ENCODE measurements around the gene CDC73. TPM values are rescaled to one million over a fixed set of nuclear protein-coding genes. Genes with fewer than 3 reads are reported as not detected.

Gene CDC73
- total RNA-seq, 1 experiment from 2014 or later, result 63.2 TPM

- no peak for TF ChIP-seq REST (IDR thresholded peaks at IDR 0.05; ENCODE audit: low read depth)
- no peak for TF ChIP-seq ATF3 (IDR thresholded peaks at IDR 0.05)
- TF ChIP-seq ZFX (IDR thresholded peaks at IDR 0.05), result no peak
- TF ChIP-seq SP1 (IDR thresholded peaks at IDR 0.05; ENCODE audit: low read depth), result no peak
- TF ChIP-seq SIN3A (IDR thresholded peaks at IDR 0.05; ENCODE audit: low read depth), result no peak
Measured at GRCh38 chr1:193199940-193200339, 78.1 kb downstream of the CDC73 start (continued).

- ATAC-seq (no peak), DNase-seq (ENCODE audit: low read depth, low spot score) (no peak)
- Histone ChIP-seq H3K4me1 (ENCODE audit: control insufficient read depth in 1 of 2, insufficient read depth in 2 of 2, low read length in 2 of 2) (no peaks in the 10 kb centered on the region), H2AFZ (ENCODE audit: low read depth, low read length, poor library complexity, severe bottlenecking) (no peak overlapping the region), H3K79me2 (ENCODE audit: insufficient read depth, low read length) (peaks cover 56% of the 10 kb centered on the region), H3K27ac (ENCODE audit: low read depth, low read length) (no peak overlapping the region), H3K9ac (ENCODE audit: low read length) (no peak overlapping the region), H3K27me3 (ENCODE audit: insufficient read depth, low read length) (no peaks in the 10 kb centered on the region), H3K36me3 (ENCODE audit: control insufficient read depth in 1 of 2, insufficient read depth in 2 of 2, low read length in 2 of 2) (no peaks in the 10 kb centered on the region), H3K9me2 (ENCODE audit: insufficient read depth) (no peaks in the 10 kb centered on the region), H3K9me3 (ENCODE audit: control insufficient read depth in 1 of 2, insufficient read depth in 1 of 2, low read depth in 1 of 2, low read length in 2 of 2) (no peaks in the 10 kb centered on the region), H3K4me2 (ENCODE audit: low read length) (no peak overlapping the region), H3K4me3 (replicated peaks in 1 of 2; ENCODE audit: low read depth in 1 of 2, low read length in 2 of 2) (no peak overlapping the region), H4K20me1 (ENCODE audit: insufficient read depth) (no peaks in the 10 kb centered on the region)
- intact Hi-C loops (cut with micrococcal nuclease), result no loop called here
- CTCF ChIA-PET, result interaction anchor here (1.1 kb wide), 1 partner anchor 18 kb away, joined by 3 read pairs; no protein-coding TSS in a partner anchor
- RAD21 ChIA-PET (ENCODE audit: low non-redundant PET in 1 of 2, low total read pairs in 2 of 2, uncharacterized antibody in 2 of 2, unreplicated experiment in 2 of 2), result no interaction called here
- POLR2A ChIA-PET, result no interaction called here
- no peak for TF ChIP-seq CBX3 (IDR thresholded peaks at IDR 0.05; ENCODE audit: low read depth)
- TF ChIP-seq MAX (IDR thresholded peaks at IDR 0.05), result no peak
- TF ChIP-seq JUND (IDR thresholded peaks at IDR 0.05), result no peak
- no peak for TF ChIP-seq ELF1 (IDR thresholded peaks at IDR 0.05; ENCODE audit: borderline replicate concordance, low read depth)
- no peak for TF ChIP-seq SP1 (IDR thresholded peaks at IDR 0.05; ENCODE audit: low read depth)
- no peak for TF ChIP-seq POLR2A (IDR thresholded peaks at IDR 0.05; ENCODE audit: borderline replicate concordance, extremely low read depth, insufficient read depth, insufficient read length)
- no peak for TF ChIP-seq SRF (IDR thresholded peaks at IDR 0.05; ENCODE audit: low read depth)
- TF ChIP-seq CTCF (IDR thresholded peaks at IDR 0.05 in 2 of 3, conservative IDR thresholded peaks at IDR 0.05 in 1 of 3; ENCODE audit: borderline replicate concordance in 1 of 3, insufficient read depth in 1 of 3, low read depth in 2 of 3, low read length in 2 of 3), result no peak
- TF ChIP-seq POLR2AphosphoS5 (IDR thresholded peaks at IDR 0.05; ENCODE audit: low read depth, low read length), result no peak
- no peak for TF ChIP-seq SIN3A (IDR thresholded peaks at IDR 0.05; ENCODE audit: low read depth)
- no peak for TF ChIP-seq ZBTB33 (IDR thresholded peaks at IDR 0.05; ENCODE audit: extremely low read depth, insufficient replicate concordance, low read length)
- BruUV-seq (replicated peaks), result no TSS peak
Measured at GRCh38 chr1:193201021-193201420, 79.2 kb downstream of the CDC73 start.

Measured in HCT116 (cell line).